Measurements from ENCODE around the gene KCNAB2. TPM values are rescaled to one million over a fixed set of nuclear protein-coding genes. Genes with fewer than 3 reads are reported as not detected.

KCNAB2 gene
- total RNA-seq, 1 experiment from 2014 or later, result 28.5 TPM

- ChIA-PET CTCF (no interaction called here), POLR2A (ENCODE audit: unreplicated experiment) (no interaction called here)
- Histone ChIP-seq H4K20me1 (ENCODE audit: low read length) (0 out of 2 replicates have a peak, but pooled peaks cover 3% of the 10 kb centered on the region), H3K4me2 (ENCODE audit: low read length) (no peak overlapping the region), H3F3A (ENCODE audit: low read length, unreplicated experiment) (no peaks in the 10 kb centered on the region), H3K79me2 (ENCODE audit: low read length) (no peaks in the 10 kb centered on the region), H3K9me2 (replicated peaks; ENCODE audit: low read length) (no peaks in the 10 kb centered on the region), H3K4me3 (ENCODE audit: low read length) (no peak overlapping the region), H3K9me3 (ENCODE audit: low read length) (no peaks in the 10 kb centered on the region), H3K27ac (ENCODE audit: low read length) (no peak overlapping the region), H2AFZ (ENCODE audit: low read length) (no peak overlapping the region), H3K4me1 (ENCODE audit: insufficient read depth, low read length) (no peaks in the 10 kb centered on the region), H3K27me3 (ENCODE audit: low read length) (no peaks in the 10 kb centered on the region), H3K9ac (ENCODE audit: low read length) (no peak overlapping the region), H3K36me3 (ENCODE audit: low read depth, low read length) (no peaks in the 10 kb centered on the region)
- ATAC-seq (peak; percentile 45), DNase-seq (peak; percentile 45)
- TF ChIP-seq CTCF (conservative IDR thresholded peaks at IDR 0.05; ENCODE audit: low read depth, low read length), result no peak
- TF ChIP-seq EZH2phosphoT487 (IDR thresholded peaks at IDR 0.05; ENCODE audit: borderline replicate concordance, low read length), result no peak
- intact Hi-C loops (cut with micrococcal nuclease), result no loop called here
- BruUV-seq (replicated peaks), result no TSS peak
Observed at GRCh38 chr1:6001992-6002576, 43.6 kb upstream of the KCNAB2 start.

DNA sequence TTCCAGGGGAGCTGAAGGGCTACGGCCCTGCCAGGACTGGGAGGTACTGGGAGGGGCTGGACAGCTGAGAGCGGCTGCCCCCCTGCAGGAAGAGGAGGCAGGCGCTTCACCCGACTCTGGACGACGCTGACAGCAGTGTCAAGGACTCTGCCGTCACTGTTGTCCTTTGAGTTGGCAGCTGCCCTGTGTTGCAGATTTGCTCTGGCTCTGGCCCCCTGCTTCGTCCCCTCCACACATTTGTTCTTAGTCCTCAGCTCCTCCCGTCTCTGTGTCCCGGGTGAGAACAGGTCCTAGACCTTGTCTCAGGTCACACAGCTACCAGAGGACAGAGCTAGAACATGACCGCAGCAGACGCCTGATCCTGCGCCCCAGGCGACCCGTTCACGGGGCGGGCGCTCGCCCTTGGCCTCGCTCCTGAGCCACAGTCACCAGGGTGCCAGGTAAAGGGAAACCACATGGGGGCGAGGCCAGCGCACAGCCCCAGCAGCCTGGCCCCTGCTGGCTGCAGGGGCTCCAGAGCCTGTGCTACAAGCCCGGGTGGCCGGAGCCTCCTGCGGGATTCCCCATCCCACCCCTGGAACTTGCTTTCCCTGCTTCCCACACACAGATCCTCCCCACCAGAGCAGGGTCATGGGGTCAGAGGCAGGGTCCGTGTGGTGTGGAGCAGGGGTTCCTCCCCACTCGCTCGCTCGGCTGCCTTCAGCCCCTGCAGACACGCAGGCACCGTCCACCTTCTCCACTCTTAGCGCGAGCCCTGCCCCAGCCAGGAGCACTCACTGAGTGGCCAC lies 42.8 kb upstream of the KCNAB2 start:
- BruUV-seq (replicated peaks), result no TSS peak
- H3K9ac ChIP-seq (ENCODE audit: low read length), result no peak overlapping the region
- H3K36me3 ChIP-seq (ENCODE audit: low read depth, low read length), result no peaks in the 10 kb centered on the region
- ATAC-seq, result no peak
- no peak overlapping the region for H3K4me3 ChIP-seq (ENCODE audit: low read length)
- POLR2A ChIA-PET (ENCODE audit: unreplicated experiment), result no interaction called here
- H3K9me2 ChIP-seq (replicated peaks; ENCODE audit: low read length), result no peaks in the 10 kb centered on the region
- no peak overlapping the region for H3K27ac ChIP-seq (ENCODE audit: low read length)
- no peak overlapping the region for H2AFZ ChIP-seq (ENCODE audit: low read length)
- H3K79me2 ChIP-seq (ENCODE audit: low read length), result no peaks in the 10 kb centered on the region
- no peaks in the 10 kb centered on the region for H3K9me3 ChIP-seq (ENCODE audit: low read length)
- H3F3A ChIP-seq (ENCODE audit: low read length, unreplicated experiment), result no peaks in the 10 kb centered on the region
- no peaks in the 10 kb centered on the region for H3K4me1 ChIP-seq (ENCODE audit: insufficient read depth, low read length)
- intact Hi-C loops (cut with micrococcal nuclease), result no loop called here
- no peak overlapping the region for H3K4me2 ChIP-seq (ENCODE audit: low read length)
- H4K20me1 ChIP-seq (ENCODE audit: low read length), result 0 out of 2 replicates have a peak, but pooled peaks cover 3% of the 10 kb centered on the region
- CTCF ChIA-PET, result no interaction called here
- no peak for TF ChIP-seq EZH2 (IDR thresholded peaks at IDR 0.05; ENCODE audit: low read length, unreplicated experiment)
- no peak for TF ChIP-seq EZH2phosphoT487 (IDR thresholded peaks at IDR 0.05; ENCODE audit: borderline replicate concordance, low read length)
- TF ChIP-seq CTCF (conservative IDR thresholded peaks at IDR 0.05; ENCODE audit: low read depth, low read length), result no peak
- no peak for DNase-seq
- no peaks in the 10 kb centered on the region for H3K27me3 ChIP-seq (ENCODE audit: low read length)
